A549 (cell line): ENCODE measurements around the gene ADCY1.
"Not testable (repeated sequence)": the region's sequence is repeated elsewhere in the genome, so short reads cannot be mapped to it uniquely, and the experiment has no call there.

ENCODE experiments used
- JUN ChIP-seq, 2 experiments: fragments of >200 bp; sonication (Bioruptor Twin); formaldehyde crosslinking; IDR thresholded peaks; 2 replicates in 1 of 2; 3 replicates in 1 of 2; pipeline ENCODE4 v1.6.1; 2016 to 2017
- POLR2A ChIP-seq: IDR thresholded peaks from 2 replicates; pipeline ENCODE4 v1.6.1; 2012; ENCODE audit warnings: mild to moderate bottlenecking, low read length
- SMC3 ChIP-seq: fragments of >200 bp; sonication (Bioruptor Twin); formaldehyde crosslinking; IDR thresholded peaks from 3 replicates; pipeline ENCODE4 v1.6.1; 2018; ENCODE audit warnings: inconsistent platforms
- ZC3H11A ChIP-seq: fragments of 450-650 bp; IDR thresholded peaks from 2 replicates; pipeline ENCODE4 v1.6.1; 2014; ENCODE audit warnings: antibody characterized with exemption, mild to moderate bottlenecking
- TF ChIP-seq, protein P1 (sequence below): fragments of 200-600 bp; sonication (generic); IDR thresholded peaks from 2 replicates; pipeline ENCODE4 v1.6.1; 2016; ENCODE audit warnings: antibody characterized with exemption, mild to moderate bottlenecking, moderate library complexity
- TF ChIP-seq, protein P2 (sequence below): fragments of >200 bp; sonication (Bioruptor Twin); formaldehyde crosslinking; IDR thresholded peaks from 3 replicates; pipeline ENCODE4 v1.5.1; 2016
- TF ChIP-seq, protein P3 (sequence below): fragments of 450-650 bp; IDR thresholded peaks from 2 replicates; pipeline ENCODE4 v1.6.1; 2014; ENCODE audit warnings: antibody characterized with exemption
- TF ChIP-seq, protein P4 (sequence below): fragments of 150-350 bp; IDR thresholded peaks from 2 replicates; pipeline ENCODE4 v1.6.1; 2014; ENCODE audit warnings: low read depth, mild to moderate bottlenecking, low read length

DNA sequence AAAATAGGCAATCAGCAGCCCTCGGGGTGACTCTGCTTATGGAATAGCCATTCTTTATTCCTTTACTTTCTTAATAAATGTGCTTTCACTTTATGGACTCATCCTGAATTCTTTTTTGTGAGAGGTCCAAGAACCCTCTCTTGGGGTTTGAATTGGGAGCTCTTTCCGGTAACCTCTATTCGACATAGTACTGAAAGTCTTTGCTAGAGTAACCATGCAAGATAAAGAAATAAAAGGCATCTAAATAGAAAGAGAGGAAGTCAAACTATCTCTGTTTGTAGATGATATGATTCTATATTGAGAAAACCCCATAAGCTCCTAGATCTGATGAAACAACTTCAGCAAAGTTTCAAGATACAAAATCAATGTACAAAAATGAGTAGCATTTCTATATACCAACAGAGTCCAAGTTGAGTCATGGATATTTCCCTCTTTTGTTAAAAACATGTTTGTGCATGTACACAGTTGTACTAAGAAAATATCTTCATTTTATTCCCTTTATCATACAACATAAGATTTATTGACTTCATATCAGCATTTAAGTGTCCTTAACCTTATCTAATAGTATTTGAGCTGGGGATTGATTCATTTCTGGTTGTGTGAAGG lies 29.0 kb upstream of the ADCY1 start:
- TF ChIP-seq, protein P1, sequence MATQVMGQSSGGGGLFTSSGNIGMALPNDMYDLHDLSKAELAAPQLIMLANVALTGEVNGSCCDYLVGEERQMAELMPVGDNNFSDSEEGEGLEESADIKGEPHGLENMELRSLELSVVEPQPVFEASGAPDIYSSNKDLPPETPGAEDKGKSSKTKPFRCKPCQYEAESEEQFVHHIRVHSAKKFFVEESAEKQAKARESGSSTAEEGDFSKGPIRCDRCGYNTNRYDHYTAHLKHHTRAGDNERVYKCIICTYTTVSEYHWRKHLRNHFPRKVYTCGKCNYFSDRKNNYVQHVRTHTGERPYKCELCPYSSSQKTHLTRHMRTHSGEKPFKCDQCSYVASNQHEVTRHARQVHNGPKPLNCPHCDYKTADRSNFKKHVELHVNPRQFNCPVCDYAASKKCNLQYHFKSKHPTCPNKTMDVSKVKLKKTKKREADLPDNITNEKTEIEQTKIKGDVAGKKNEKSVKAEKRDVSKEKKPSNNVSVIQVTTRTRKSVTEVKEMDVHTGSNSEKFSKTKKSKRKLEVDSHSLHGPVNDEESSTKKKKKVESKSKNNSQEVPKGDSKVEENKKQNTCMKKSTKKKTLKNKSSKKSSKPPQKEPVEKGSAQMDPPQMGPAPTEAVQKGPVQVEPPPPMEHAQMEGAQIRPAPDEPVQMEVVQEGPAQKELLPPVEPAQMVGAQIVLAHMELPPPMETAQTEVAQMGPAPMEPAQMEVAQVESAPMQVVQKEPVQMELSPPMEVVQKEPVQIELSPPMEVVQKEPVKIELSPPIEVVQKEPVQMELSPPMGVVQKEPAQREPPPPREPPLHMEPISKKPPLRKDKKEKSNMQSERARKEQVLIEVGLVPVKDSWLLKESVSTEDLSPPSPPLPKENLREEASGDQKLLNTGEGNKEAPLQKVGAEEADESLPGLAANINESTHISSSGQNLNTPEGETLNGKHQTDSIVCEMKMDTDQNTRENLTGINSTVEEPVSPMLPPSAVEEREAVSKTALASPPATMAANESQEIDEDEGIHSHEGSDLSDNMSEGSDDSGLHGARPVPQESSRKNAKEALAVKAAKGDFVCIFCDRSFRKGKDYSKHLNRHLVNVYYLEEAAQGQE, result not testable (repeated sequence)
- TF ChIP-seq, protein P2, sequence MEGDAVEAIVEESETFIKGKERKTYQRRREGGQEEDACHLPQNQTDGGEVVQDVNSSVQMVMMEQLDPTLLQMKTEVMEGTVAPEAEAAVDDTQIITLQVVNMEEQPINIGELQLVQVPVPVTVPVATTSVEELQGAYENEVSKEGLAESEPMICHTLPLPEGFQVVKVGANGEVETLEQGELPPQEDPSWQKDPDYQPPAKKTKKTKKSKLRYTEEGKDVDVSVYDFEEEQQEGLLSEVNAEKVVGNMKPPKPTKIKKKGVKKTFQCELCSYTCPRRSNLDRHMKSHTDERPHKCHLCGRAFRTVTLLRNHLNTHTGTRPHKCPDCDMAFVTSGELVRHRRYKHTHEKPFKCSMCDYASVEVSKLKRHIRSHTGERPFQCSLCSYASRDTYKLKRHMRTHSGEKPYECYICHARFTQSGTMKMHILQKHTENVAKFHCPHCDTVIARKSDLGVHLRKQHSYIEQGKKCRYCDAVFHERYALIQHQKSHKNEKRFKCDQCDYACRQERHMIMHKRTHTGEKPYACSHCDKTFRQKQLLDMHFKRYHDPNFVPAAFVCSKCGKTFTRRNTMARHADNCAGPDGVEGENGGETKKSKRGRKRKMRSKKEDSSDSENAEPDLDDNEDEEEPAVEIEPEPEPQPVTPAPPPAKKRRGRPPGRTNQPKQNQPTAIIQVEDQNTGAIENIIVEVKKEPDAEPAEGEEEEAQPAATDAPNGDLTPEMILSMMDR, result not testable (repeated sequence)
- TF ChIP-seq JUN (IDR thresholded peaks at IDR 0.05); ZC3H11A; POLR2A; SMC3: not testable (repeated sequence)
- TF ChIP-seq, protein P3, sequence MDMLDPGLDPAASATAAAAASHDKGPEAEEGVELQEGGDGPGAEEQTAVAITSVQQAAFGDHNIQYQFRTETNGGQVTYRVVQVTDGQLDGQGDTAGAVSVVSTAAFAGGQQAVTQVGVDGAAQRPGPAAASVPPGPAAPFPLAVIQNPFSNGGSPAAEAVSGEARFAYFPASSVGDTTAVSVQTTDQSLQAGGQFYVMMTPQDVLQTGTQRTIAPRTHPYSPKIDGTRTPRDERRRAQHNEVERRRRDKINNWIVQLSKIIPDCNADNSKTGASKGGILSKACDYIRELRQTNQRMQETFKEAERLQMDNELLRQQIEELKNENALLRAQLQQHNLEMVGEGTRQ, result not testable (repeated sequence)
- TF ChIP-seq, protein P4, sequence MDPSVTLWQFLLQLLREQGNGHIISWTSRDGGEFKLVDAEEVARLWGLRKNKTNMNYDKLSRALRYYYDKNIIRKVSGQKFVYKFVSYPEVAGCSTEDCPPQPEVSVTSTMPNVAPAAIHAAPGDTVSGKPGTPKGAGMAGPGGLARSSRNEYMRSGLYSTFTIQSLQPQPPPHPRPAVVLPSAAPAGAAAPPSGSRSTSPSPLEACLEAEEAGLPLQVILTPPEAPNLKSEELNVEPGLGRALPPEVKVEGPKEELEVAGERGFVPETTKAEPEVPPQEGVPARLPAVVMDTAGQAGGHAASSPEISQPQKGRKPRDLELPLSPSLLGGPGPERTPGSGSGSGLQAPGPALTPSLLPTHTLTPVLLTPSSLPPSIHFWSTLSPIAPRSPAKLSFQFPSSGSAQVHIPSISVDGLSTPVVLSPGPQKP, result not testable (repeated sequence)
